ENCODE results near the gene CYP21A2. TPM values are rescaled to one million over a fixed set of nuclear protein-coding genes. Genes with fewer than 3 reads are reported as not detected.

CYP21A2 gene
- total and polyA plus RNA-seq, 2 experiments from 2014 or later: 1.4 to 1.7 TPM

- no peak for DNase-seq (ENCODE audit: low spot score)
- no peaks in the 10 kb centered on the region for H3K27me3 ChIP-seq
- no peaks in the 10 kb centered on the region for H3K36me3 ChIP-seq (replicated peaks; ENCODE audit: insufficient read depth, low read depth)
- H3K4me1 ChIP-seq (ENCODE audit: insufficient read depth): no peaks in the 10 kb centered on the region
- no peaks in the 10 kb centered on the region for H4K20me1 ChIP-seq (ENCODE audit: insufficient read depth, poor library complexity, severe bottlenecking)
- H3K4me3 ChIP-seq: no peak overlapping the region
- no peaks in the 10 kb centered on the region for H3K9me3 ChIP-seq (ENCODE audit: low read depth)
- H3K9me2 ChIP-seq (replicated peaks; ENCODE audit: insufficient read depth): no peaks in the 10 kb centered on the region
- WGBS (ENCODE audit: low lambda C conversion rate, missing lambda C conversion rate): 93% methylated on average over 14 of the region's 14 CpGs
- H3K79me2 ChIP-seq: no peaks in the 10 kb centered on the region
- TF ChIP-seq EZH2phosphoT487 (IDR thresholded peaks at IDR 0.05; ENCODE audit: low read depth, severe bottlenecking, unreplicated experiment) (no peak), CTCF (IDR thresholded peaks at IDR 0.05; ENCODE audit: poor library complexity) (no peak), EZH2 (IDR thresholded peaks at IDR 0.05; ENCODE audit: borderline replicate concordance) (no peak)
- no peak overlapping the region for H2AFZ ChIP-seq
- no peak overlapping the region for H3K27ac ChIP-seq
- no peak overlapping the region for H3K4me2 ChIP-seq
These were observed 30.7 kb downstream of the CYP21A2 start for GRCh38 chr6:32068867-32069266.

GRCh38 chr6:32069460-32069859 is 31.2 kb downstream of the CYP21A2 start:
- H3K4me1 ChIP-seq (ENCODE audit: insufficient read depth): no peaks in the 10 kb centered on the region
- no peaks in the 10 kb centered on the region for H3K36me3 ChIP-seq (replicated peaks; ENCODE audit: insufficient read depth, low read depth)
- no peak for DNase-seq (ENCODE audit: low spot score)
- H3K27ac ChIP-seq: no peak overlapping the region
- no peaks in the 10 kb centered on the region for H4K20me1 ChIP-seq (ENCODE audit: insufficient read depth, poor library complexity, severe bottlenecking)
- H3K9me2 ChIP-seq (replicated peaks; ENCODE audit: insufficient read depth): no peaks in the 10 kb centered on the region
- H3K4me2 ChIP-seq: no peak overlapping the region
- H3K27me3 ChIP-seq: no peaks in the 10 kb centered on the region
- H3K4me3 ChIP-seq: no peak overlapping the region
- H3K9me3 ChIP-seq (ENCODE audit: low read depth): no peaks in the 10 kb centered on the region
- no peak overlapping the region for H2AFZ ChIP-seq
- WGBS (ENCODE audit: low lambda C conversion rate, missing lambda C conversion rate): 96% methylated on average over 17 of the region's 17 CpGs
- H3K79me2 ChIP-seq: no peaks in the 10 kb centered on the region
- TF ChIP-seq EZH2phosphoT487 (IDR thresholded peaks at IDR 0.05; ENCODE audit: low read depth, severe bottlenecking, unreplicated experiment): no peak
- no peak for TF ChIP-seq CTCF (IDR thresholded peaks at IDR 0.05; ENCODE audit: poor library complexity)
- no peak for TF ChIP-seq EZH2 (IDR thresholded peaks at IDR 0.05; ENCODE audit: borderline replicate concordance)

GRCh38 chr6:32069878-32070515 is 31.8 kb downstream of the CYP21A2 start:
- Histone ChIP-seq H3K4me3 (no peak overlapping the region), H3K36me3 (replicated peaks; ENCODE audit: insufficient read depth, low read depth) (no peaks in the 10 kb centered on the region), H3K27ac (no peak overlapping the region), H3K79me2 (no peaks in the 10 kb centered on the region), H3K4me1 (ENCODE audit: insufficient read depth) (no peaks in the 10 kb centered on the region), H3K9me2 (replicated peaks; ENCODE audit: insufficient read depth) (no peaks in the 10 kb centered on the region), H4K20me1 (ENCODE audit: insufficient read depth, poor library complexity, severe bottlenecking) (no peaks in the 10 kb centered on the region), H3K27me3 (no peaks in the 10 kb centered on the region), H2AFZ (no peak overlapping the region), H3K9me3 (ENCODE audit: low read depth) (no peaks in the 10 kb centered on the region), H3K4me2 (no peak overlapping the region)
- no peak for DNase-seq (ENCODE audit: low spot score)
- TF ChIP-seq EZH2 (IDR thresholded peaks at IDR 0.05; ENCODE audit: borderline replicate concordance) (no peak), EZH2phosphoT487 (IDR thresholded peaks at IDR 0.05; ENCODE audit: low read depth, severe bottlenecking, unreplicated experiment) (no peak), CTCF (IDR thresholded peaks at IDR 0.05; ENCODE audit: poor library complexity) (no peak)
- 88% methylated on average over 24 of the region's 24 CpGs for WGBS (ENCODE audit: low lambda C conversion rate, missing lambda C conversion rate)

Data from hepatocyte (in vitro differentiated cells).